ENCODE results near the gene THSD7A. TPM values are rescaled to one million over a fixed set of nuclear protein-coding genes. Genes with fewer than 3 reads are reported as not detected.

THSD7A gene
- polyA plus RNA-seq, 1 donor from 2014 or later = 18.5 TPM

- Histone ChIP-seq H3K9me2 (ENCODE audit: insufficient read depth, low read length) (no peaks in the 10 kb centered on the region), H3K79me2 (replicated peaks; ENCODE audit: insufficient read depth, low read length) (no peaks in the 10 kb centered on the region), H3K27me3 (ENCODE audit: insufficient read depth, low read depth, low read length) (no peaks in the 10 kb centered on the region), H2AFZ (ENCODE audit: low read depth, low read length) (no peak overlapping the region), H4K20me1 (ENCODE audit: insufficient read depth) (no peaks in the 10 kb centered on the region), H3K9ac (ENCODE audit: low read length) (no peak overlapping the region), H3K36me3 (ENCODE audit: insufficient read depth, low read length) (no peaks in the 10 kb centered on the region), H3K9me3 (ENCODE audit: low read length) (no peaks in the 10 kb centered on the region), H3K27ac (ENCODE audit: low read length) (no peak overlapping the region), H3K4me2 (ENCODE audit: low read length) (no peak overlapping the region), H3F3A (ENCODE audit: insufficient read depth, low read length, poor library complexity, severe bottlenecking) (no peaks in the 10 kb centered on the region), H3K4me3 (ENCODE audit: low read length) (no peak overlapping the region)
- TF ChIP-seq POLR2AphosphoS5 (IDR thresholded peaks at IDR 0.05) (no peak), REST (IDR thresholded peaks at IDR 0.05; ENCODE audit: borderline replicate concordance) (no peak), SMC3 (conservative IDR thresholded peaks at IDR 0.05; ENCODE audit: poor library complexity) (no peak), RAD21 (conservative IDR thresholded peaks at IDR 0.05) (no peak), EP300 (conservative IDR thresholded peaks at IDR 0.05; ENCODE audit: poor library complexity, severe bottlenecking) (no peak), CTCF (IDR thresholded peaks at IDR 0.05; ENCODE audit: poor library complexity, severe bottlenecking) (no peak), TAF1 (IDR thresholded peaks at IDR 0.05; ENCODE audit: low read depth) (no peak), MXI1 (conservative IDR thresholded peaks at IDR 0.05; ENCODE audit: poor library complexity, severe bottlenecking) (no peak), EZH2 (IDR thresholded peaks at IDR 0.05; ENCODE audit: borderline replicate concordance, insufficient read depth, low read length, poor library complexity, severe bottlenecking) (no peak)
These were observed 80.1 kb downstream of the THSD7A start for GRCh38 chr7:11751807-11752389.

- Histone ChIP-seq H3F3A (ENCODE audit: insufficient read depth, low read length, poor library complexity, severe bottlenecking) (no peaks in the 10 kb centered on the region), H2AFZ (ENCODE audit: low read depth, low read length) (no peak overlapping the region), H4K20me1 (ENCODE audit: insufficient read depth) (no peaks in the 10 kb centered on the region), H3K27ac (ENCODE audit: low read length) (no peak overlapping the region), H3K4me2 (ENCODE audit: low read length) (no peak overlapping the region), H3K4me3 (ENCODE audit: low read length) (no peak overlapping the region), H3K79me2 (replicated peaks; ENCODE audit: insufficient read depth, low read length) (no peaks in the 10 kb centered on the region), H3K27me3 (ENCODE audit: insufficient read depth, low read depth, low read length) (no peaks in the 10 kb centered on the region), H3K9me2 (ENCODE audit: insufficient read depth, low read length) (no peaks in the 10 kb centered on the region), H3K9ac (ENCODE audit: low read length) (no peak overlapping the region), H3K36me3 (ENCODE audit: insufficient read depth, low read length) (no peaks in the 10 kb centered on the region), H3K9me3 (ENCODE audit: low read length) (no peaks in the 10 kb centered on the region)
- TF ChIP-seq REST (IDR thresholded peaks at IDR 0.05; ENCODE audit: borderline replicate concordance) (no peak), MXI1 (conservative IDR thresholded peaks at IDR 0.05; ENCODE audit: poor library complexity, severe bottlenecking) (no peak), CTCF (IDR thresholded peaks at IDR 0.05; ENCODE audit: poor library complexity, severe bottlenecking) (no peak), EZH2 (IDR thresholded peaks at IDR 0.05; ENCODE audit: borderline replicate concordance, insufficient read depth, low read length, poor library complexity, severe bottlenecking) (no peak), TAF1 (IDR thresholded peaks at IDR 0.05; ENCODE audit: low read depth) (no peak), RAD21 (conservative IDR thresholded peaks at IDR 0.05) (no peak), POLR2AphosphoS5 (IDR thresholded peaks at IDR 0.05) (no peak), SMC3 (conservative IDR thresholded peaks at IDR 0.05; ENCODE audit: poor library complexity) (no peak), EP300 (conservative IDR thresholded peaks at IDR 0.05; ENCODE audit: poor library complexity, severe bottlenecking) (no peak)
These were observed 80.7 kb downstream of the THSD7A start for GRCh38 chr7:11751315-11751714.
